ENCODE results near the gene RIPK4. TPM values are rescaled to one million over a fixed set of nuclear protein-coding genes. Genes with fewer than 3 reads are reported as not detected.

The RIPK4 gene
- total RNA-seq, 2 experiments from 2014 or later = 0.65 to 0.76 TPM

DNA sequence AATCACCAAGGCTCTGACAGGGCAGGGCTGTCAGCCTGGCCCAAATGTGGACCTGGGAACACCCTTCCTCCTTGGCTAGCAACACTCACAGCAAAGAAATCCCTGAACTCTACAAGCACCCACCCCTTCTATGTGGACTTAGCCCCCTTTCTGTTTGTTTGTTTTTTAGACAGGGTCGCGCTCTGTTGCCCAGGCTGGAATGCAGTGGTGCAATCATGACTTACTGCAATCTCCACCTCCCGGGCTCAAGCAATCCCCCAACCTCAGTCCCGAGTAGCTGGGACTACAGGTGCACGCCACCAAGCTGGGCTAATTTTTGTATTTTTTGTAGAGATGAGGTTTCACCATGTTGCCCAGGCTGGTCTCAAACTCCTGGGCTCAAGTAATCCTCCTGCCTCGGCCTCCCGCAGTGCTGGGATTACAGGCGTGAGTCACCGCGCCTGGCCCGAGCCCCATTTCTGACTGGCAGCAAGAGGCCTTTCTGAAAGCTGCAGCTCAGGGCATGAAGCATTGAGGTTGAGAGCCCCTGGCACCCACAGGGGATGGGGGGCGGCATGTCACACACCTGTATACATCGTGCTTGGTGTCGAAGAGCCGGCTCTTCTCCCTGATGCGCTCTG lies 16.2 kb downstream of the RIPK4 start:
- Mint-ChIP-seq H3K27ac (no peak overlapping the region), H3K4me3 (no peak overlapping the region), H3K36me3 (ENCODE audit: low read depth) (no peaks in the 10 kb centered on the region), H3K9me3 (no peaks in the 10 kb centered on the region), H3K4me1 (ENCODE audit: low read depth) (no peaks in the 10 kb centered on the region), H3K27me3 (no peaks in the 10 kb centered on the region)
- CTCF ChIA-PET = no interaction called here
- no peak for DNase-seq
- POLR2A ChIA-PET = no interaction called here
- intact Hi-C loops (cut with micrococcal nuclease) = no loop called here
- no peak for ATAC-seq
- TF ChIP-seq, protein P1, sequence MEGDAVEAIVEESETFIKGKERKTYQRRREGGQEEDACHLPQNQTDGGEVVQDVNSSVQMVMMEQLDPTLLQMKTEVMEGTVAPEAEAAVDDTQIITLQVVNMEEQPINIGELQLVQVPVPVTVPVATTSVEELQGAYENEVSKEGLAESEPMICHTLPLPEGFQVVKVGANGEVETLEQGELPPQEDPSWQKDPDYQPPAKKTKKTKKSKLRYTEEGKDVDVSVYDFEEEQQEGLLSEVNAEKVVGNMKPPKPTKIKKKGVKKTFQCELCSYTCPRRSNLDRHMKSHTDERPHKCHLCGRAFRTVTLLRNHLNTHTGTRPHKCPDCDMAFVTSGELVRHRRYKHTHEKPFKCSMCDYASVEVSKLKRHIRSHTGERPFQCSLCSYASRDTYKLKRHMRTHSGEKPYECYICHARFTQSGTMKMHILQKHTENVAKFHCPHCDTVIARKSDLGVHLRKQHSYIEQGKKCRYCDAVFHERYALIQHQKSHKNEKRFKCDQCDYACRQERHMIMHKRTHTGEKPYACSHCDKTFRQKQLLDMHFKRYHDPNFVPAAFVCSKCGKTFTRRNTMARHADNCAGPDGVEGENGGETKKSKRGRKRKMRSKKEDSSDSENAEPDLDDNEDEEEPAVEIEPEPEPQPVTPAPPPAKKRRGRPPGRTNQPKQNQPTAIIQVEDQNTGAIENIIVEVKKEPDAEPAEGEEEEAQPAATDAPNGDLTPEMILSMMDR (IDR thresholded peaks at IDR 0.05) = no peak

DNA sequence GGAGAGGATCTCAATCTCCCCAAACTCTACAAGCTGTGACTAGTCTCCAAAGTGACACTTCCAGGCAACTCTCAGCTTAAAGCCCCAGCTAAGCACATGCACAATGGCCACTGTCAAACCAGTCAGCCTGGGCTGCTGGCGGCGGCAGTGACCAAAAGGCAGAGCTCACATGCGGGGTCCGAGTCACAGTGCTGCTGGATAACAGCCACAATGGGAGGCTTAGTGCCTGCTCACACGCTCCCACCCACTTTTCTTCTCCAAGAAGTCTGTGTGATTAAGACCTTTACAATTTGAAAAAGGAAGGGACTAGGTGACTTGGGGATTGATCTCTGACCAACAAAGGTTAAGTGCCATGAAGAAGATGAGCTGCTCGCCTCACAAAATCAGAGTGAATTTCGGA lies 16.8 kb downstream of the RIPK4 start:
- no peak for DNase-seq
- TF ChIP-seq, protein P1 (IDR thresholded peaks at IDR 0.05) = no peak
- ChIA-PET POLR2A (no interaction called here), CTCF (no interaction called here)
- Mint-ChIP-seq H3K9me3 (no peaks in the 10 kb centered on the region), H3K4me1 (ENCODE audit: low read depth) (no peaks in the 10 kb centered on the region), H3K36me3 (ENCODE audit: low read depth) (no peaks in the 10 kb centered on the region), H3K4me3 (no peak overlapping the region), H3K27ac (no peak overlapping the region), H3K27me3 (no peaks in the 10 kb centered on the region)
- intact Hi-C loops (cut with micrococcal nuclease) = no loop called here
- ATAC-seq = no peak

DNA sequence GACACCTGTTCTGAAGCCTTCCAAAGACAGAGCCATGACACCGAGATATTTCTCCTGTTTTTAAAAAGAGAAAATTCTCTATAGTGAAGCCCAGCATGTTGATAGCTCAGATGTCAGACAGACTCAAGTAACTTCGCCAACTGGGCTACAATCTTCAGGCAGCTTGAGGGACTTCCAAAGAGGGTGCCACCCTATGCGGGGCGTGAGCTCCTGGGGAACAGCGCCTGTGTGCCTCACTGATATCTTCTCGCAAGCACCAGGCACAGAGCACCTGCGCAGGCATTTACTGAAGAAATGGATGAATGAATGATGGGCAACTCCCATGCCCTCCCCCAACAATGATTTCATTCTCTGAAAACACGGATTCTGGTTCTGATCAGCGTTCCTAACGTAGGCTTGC lies 17.6 kb downstream of the RIPK4 start:
- no peak overlapping the region for H3K4me3 Mint-ChIP-seq
- TF ChIP-seq, protein P1 (IDR thresholded peaks at IDR 0.05) = no peak
- H3K4me1 Mint-ChIP-seq (ENCODE audit: low read depth) = no peaks in the 10 kb centered on the region
- H3K36me3 Mint-ChIP-seq (ENCODE audit: low read depth) = no peaks in the 10 kb centered on the region
- no peaks in the 10 kb centered on the region for H3K9me3 Mint-ChIP-seq
- intact Hi-C loops (cut with micrococcal nuclease) = no loop called here
- ChIA-PET CTCF (interaction anchor here (1.1 kb wide), 1 partner anchor 16 kb away, joined by 3 read pairs; no protein-coding TSS in a partner anchor), POLR2A (interaction anchor here (1.1 to 1.4 kb wide), 2 partner anchors 10 to 12 kb away, joined by 3 read pairs; no protein-coding TSS in a partner anchor)
- H3K27ac Mint-ChIP-seq = no peak overlapping the region
- no peak for ATAC-seq
- no peaks in the 10 kb centered on the region for H3K27me3 Mint-ChIP-seq
- DNase-seq = no peak

DNA sequence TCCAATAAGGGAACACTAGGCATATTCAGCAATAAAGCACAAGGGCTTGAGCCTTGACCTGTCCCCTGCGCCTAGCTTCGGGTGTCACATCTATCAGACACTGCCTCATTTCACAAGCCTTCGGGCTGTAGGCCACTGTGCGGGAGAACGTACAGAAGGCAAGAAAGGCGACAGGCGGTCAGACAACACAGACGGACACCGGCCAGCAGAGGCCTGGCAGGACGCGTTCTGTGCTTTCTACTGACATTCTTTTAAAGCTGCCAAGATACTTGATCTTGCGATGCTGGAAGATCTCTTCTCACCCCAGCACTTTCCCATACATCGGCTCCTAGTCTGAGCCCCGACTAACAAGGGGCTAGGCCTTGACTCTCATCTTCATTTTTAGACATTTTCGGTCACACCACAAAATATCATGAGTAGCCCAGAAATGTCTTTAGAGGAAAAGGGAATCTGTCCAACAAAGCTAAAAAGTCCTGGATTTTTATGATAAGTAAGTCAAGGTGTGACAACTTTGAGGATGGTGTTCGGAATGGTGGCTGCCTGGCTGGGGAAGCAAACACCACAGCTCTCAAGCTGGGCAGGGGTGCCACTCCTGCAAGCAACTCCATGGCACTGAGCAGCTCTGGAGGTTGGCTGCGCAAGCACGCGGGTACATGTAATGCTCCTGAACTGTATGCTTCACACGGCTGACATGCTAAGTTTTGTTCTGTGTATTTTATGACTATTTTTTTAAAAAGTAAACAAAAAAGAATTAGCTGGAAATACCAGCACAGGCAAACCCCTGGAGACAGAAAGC lies 18.7 kb downstream of the RIPK4 start:
- no peak for DNase-seq
- Mint-ChIP-seq H3K4me3 (no peak overlapping the region), H3K36me3 (ENCODE audit: low read depth) (no peaks in the 10 kb centered on the region), H3K27ac (no peak overlapping the region), H3K4me1 (ENCODE audit: low read depth) (no peaks in the 10 kb centered on the region), H3K27me3 (no peaks in the 10 kb centered on the region), H3K9me3 (no peaks in the 10 kb centered on the region)
- intact Hi-C loops (cut with micrococcal nuclease) = no loop called here
- CTCF ChIA-PET = interaction anchor here (1.0 to 1.2 kb wide), 3 partner anchors 17 to 465 kb away, joined by 3 read pairs; no protein-coding TSS in a partner anchor
- POLR2A ChIA-PET = interaction anchor here (1.1 to 1.4 kb wide), 2 partner anchors 9 to 11 kb away, joined by 3 read pairs; no protein-coding TSS in a partner anchor
- TF ChIP-seq, protein P1 (IDR thresholded peaks at IDR 0.05) = no peak
- no peak for ATAC-seq

DNA sequence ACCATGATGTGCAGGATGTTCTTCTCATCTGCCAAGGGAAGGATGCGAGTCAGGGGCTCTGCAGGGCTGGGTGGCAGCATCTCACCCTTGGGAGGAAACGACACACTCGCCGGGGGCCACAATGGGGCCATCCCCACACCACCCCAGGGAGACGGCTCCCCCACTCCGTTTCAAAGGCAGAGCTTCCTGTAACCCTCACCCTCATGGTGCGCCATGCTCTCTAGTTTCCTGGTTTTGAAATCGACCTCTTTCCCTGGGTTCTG lies 20.2 kb downstream of the RIPK4 start:
- Mint-ChIP-seq H3K27me3 (no peaks in the 10 kb centered on the region), H3K36me3 (ENCODE audit: low read depth) (no peaks in the 10 kb centered on the region), H3K4me3 (no peak overlapping the region), H3K9me3 (no peaks in the 10 kb centered on the region), H3K27ac (no peak overlapping the region), H3K4me1 (ENCODE audit: low read depth) (no peaks in the 10 kb centered on the region)
- TF ChIP-seq, protein P1 (IDR thresholded peaks at IDR 0.05) = no peak
- ChIA-PET CTCF (interaction anchor here (1.2 kb wide), 1 partner anchor 463 kb away, joined by 3 read pairs; no protein-coding TSS in a partner anchor), POLR2A (no interaction called here)
- intact Hi-C loops (cut with micrococcal nuclease) = no loop called here
- no peak for ATAC-seq
- no peak for DNase-seq

All from activated CD8-positive, alpha-beta T cell treated with anti-CD3 and anti-CD28 coated beads for 36 hours (primary cell).